ENCODE measurements around the gene MX2.

MX2 gene

GRCh38 chr21:41365377-41366107, 3.7 kb downstream of the MX2 start:
- no peak for DNase-seq (ENCODE audit: low spot score)

GRCh38 chr21:41366522-41367151, 4.8 kb downstream of the MX2 start:
- DNase-seq (ENCODE audit: low spot score), result no peak

- DNase-seq (ENCODE audit: low spot score), result no peak
These were observed 5.6 kb downstream of the MX2 start for GRCh38 chr21:41367301-41367944.

- DNase-seq (ENCODE audit: low spot score), result no peak
These were observed 6.3 kb downstream of the MX2 start for GRCh38 chr21:41367945-41368734.

- no peak for DNase-seq (ENCODE audit: low spot score)
These were observed 6.9 kb downstream of the MX2 start for GRCh38 chr21:41368735-41369104.

- no peak for DNase-seq (ENCODE audit: low spot score)
These were observed 7.5 kb downstream of the MX2 start for GRCh38 chr21:41369105-41369919.

- DNase-seq (ENCODE audit: low spot score), result no peak
These were observed 8.4 kb downstream of the MX2 start for GRCh38 chr21:41369920-41370839.

GRCh38 chr21:41370840-41371684, 9.2 kb downstream of the MX2 start:
- DNase-seq (ENCODE audit: low spot score), result no peak

GRCh38 chr21:41371685-41372030, 9.8 kb downstream of the MX2 start:
- DNase-seq (ENCODE audit: low spot score), result no peak

- no peak for DNase-seq (ENCODE audit: low spot score)
These were observed 11.4 kb downstream of the MX2 start for GRCh38 chr21:41373253-41373652.

GRCh38 chr21:41373763-41374162, 11.9 kb downstream of the MX2 start:
- DNase-seq (ENCODE audit: low spot score), result no peak

GRCh38 chr21:41374177-41374712, 12.4 kb downstream of the MX2 start:
- no peak for DNase-seq (ENCODE audit: low spot score)

- DNase-seq (ENCODE audit: low spot score), result no peak
These were observed 13.2 kb downstream of the MX2 start for GRCh38 chr21:41374867-41375533.

GRCh38 chr21:41375875-41376274, 14.0 kb downstream of the MX2 start:
- no peak for DNase-seq (ENCODE audit: low spot score)

- DNase-seq (ENCODE audit: low spot score), result no peak
These were observed 15.9 kb downstream of the MX2 start for GRCh38 chr21:41377715-41378114.

GRCh38 chr21:41378849-41379248, 17.0 kb downstream of the MX2 start:
- no peak for DNase-seq (ENCODE audit: low spot score)

GRCh38 chr21:41379901-41380300, 18.1 kb downstream of the MX2 start:
- DNase-seq (ENCODE audit: low spot score), result no peak

- DNase-seq (ENCODE audit: low spot score), result no peak
These were observed 19.9 kb downstream of the MX2 start for GRCh38 chr21:41381731-41382130.
